HG03565 (cell line): ENCODE data around the gene POLR3GL.
"Not testable (repeated sequence)": the region's sequence is repeated elsewhere in the genome, so short reads cannot be mapped to it uniquely, and the experiment has no call there.

Experiments used
- ATAC-seq: cut with Tn5 transposase; IDR thresholded peaks from one replicate; pipeline ENCODE4 v1.9.1; 2021; ENCODE audit warnings: mild to moderate bottlenecking, moderate library complexity; ENCODE audit not compliant: unreplicated experiment

POLR3GL gene

GRCh38 chr1:146019231-146020057, 55.0 kb downstream of the POLR3GL start:
- ATAC-seq, result no peak

DNA sequence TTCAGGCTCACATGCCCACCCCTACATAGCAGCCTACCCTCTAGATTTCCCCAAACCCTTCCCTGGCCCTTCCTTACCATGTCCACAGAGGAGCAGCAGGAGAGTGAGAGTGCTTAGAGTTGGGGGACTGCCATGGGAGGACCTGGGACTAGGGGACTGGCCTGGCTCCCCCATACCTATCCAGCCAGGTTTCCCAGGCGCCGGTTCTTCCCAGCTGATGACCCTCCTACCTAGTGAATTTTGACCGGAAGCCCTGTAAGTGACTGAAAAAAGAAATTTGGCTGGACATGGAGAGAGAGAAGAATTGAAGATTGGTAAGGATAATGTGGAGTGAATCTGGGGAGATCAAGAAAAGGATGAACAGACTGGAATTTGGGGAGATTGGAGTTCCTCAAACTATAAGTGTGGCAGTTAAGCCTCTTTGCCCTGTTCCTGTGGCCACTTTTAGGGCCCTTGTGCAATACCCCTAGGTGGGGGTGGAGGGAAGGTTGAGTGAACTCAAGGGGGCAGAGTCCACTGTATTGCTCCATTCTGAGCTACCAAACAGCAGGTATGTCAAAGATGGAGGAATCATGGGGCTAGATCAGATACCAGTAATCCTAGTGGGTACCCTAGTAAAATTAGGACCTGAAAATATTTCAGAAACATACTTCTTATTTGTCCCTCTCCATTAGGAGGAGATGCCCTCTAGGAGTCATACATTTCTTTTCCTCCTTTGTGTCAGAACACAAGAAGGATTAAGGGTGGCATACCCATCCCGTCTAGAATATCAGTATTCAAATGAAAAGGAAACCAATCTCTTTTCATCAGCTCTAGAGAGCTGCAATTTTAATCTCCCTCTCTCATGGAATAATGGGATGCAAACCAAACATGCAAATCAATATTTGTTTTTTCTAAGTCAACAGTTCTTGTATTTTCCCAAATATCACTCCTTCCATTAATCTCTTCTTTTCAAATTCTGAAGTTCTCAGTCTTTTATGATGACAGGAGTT, 55.9 kb downstream of the POLR3GL start:
- ATAC-seq, result no peak

GRCh38 chr1:146021050-146021445, 56.6 kb downstream of the POLR3GL start:
- no peak for ATAC-seq

DNA sequence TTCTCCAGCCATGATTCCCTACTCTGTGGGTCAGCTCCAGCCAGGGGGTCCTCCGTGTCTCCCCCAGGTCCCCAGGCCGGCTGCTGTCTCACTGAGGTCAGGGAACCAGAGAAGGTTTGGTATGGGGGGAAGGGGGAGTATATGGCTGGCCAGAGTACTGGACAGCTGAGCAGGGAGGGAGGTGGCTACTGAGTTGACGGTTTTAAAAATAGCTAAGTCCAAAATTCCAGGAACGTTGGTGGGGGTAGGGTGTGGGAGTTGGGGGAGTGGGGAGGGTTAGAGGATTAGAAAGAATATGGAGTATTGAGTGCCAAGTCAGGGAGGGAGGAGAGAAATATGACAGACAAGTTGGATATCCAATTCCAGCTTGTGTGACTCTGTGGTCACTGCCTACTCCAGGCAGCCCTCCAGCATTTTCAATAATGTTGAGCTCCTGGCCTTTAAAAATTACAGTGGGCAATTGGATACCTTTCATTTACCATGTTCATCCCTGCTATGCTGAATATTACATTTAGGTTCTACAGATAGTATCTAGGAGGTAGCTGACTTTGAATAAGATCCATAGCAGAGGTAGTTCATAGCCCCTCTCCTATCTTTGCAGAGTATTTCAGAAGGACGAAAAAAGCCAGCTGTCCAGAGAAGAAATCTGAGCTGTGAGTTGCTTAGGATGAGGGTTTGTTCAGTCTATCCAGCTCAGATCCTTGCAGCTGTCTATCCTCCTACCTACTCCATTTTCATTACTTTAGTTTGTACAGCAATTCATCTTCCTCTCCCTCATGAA, 57.3 kb downstream of the POLR3GL start, which contains the start of gene HJV:
HJV (minus strand) TSS at position 114 of the 781 bp plus-strand sequence. CDS start 1,504 bp downstream, outside the sequence.
- ATAC-seq, result no peak

DNA sequence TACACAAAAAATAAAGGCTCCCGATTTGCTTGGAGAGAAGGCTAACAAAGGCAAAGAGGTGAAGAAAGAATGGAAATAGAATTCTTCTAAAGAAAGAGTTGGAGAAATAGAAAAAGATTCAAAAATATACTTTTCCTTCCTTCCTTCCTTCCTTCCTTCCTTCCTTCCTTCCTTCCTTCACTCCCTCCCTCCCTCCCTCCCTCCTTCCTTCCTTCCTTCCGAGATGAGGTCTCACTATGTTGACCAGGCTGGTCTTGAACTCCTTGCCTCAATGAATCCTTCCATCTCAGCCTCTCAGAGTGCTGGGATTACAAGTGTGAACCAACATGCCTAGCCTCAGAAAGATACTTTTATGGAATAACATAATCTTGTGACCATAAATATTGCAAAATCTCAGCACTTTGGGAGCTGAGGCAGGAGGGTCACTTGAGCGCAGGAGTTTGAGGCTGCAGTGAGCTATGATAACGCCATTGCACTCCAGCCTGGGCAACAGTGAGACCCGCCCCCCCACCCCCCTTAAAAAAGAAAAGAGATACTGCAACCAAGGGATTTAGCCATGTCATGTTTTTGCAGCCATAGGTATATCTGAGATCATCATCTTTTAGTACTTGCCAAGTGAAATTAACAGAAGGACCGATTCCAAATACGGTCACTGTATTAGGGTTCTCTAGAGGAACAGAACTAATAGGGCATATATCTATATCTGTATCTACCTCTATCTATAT, 58.1 kb downstream of the POLR3GL start:
- no peak for ATAC-seq

DNA sequence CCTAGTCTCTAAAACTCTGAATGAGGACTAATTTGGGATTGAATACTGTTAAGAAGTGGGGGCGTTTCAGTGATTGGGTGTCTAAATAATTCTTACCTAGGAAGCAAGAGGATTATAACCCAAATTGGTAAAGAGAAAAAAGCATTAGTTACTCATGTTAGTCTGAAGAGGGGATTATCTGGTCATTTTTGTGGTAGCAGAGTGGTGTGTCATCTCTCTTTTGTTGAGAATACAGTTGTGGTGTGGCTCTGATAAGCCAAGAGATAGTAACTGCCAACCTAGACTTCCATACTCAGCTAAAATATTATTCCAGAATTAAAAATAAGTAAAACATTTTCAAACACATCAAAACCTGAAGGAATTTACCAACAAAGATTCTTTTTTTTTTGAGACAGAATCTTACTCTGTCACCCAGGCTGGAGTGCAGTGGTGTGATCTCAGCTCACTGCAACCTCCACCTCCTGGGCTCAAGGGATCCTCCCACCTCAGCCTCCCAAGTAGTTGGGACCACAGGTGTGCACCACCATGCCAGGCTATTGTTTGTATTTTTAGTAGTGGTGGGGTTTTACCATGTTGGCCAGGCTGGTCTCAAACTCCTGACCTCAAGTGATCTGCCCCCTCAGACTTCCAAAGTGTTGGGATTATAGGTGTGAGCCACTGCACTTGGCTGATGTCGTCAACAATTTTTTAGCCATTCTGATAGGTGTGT, 61.5 kb downstream of the POLR3GL start:
- ATAC-seq, result not testable (repeated sequence)

- not testable (repeated sequence) for ATAC-seq
Observed at GRCh38 chr1:146026650-146027049, 62.2 kb downstream of the POLR3GL start.
